ENCODE data around the gene LMNA.

- TF ChIP-seq CTCF (conservative IDR thresholded peaks at IDR 0.05 in 1 of 2, IDR thresholded peaks at IDR 0.05 in 1 of 2; ENCODE audit: extremely low read depth in 1 of 2, insufficient read depth in 1 of 2, low read depth in 1 of 2, low read length in 2 of 2) (no peak), EZH2 (IDR thresholded peaks at IDR 0.05; ENCODE audit: borderline replicate concordance, low read length) (no peak)
Measured at GRCh38 chr1:156065212-156065611, 49.3 kb upstream of the LMNA start.

Data from mammary epithelial cell (primary cell).